Parathyroid adenoma (tissue), 2 donors: ENCODE data around the gene S100A9.
"Not testable (repeated sequence)": the region's sequence is repeated elsewhere in the genome, so short reads cannot be mapped to it uniquely, and the experiment has no call there.

Experiments
- H2AFZ ChIP-seq: fragments of 300-600 bp; sonication (generic); one replicate; pipeline ENCODE4 v1.7.0; 2017; ENCODE audit warnings: antibody characterized with exemption, mild to moderate bottlenecking
- H3K27ac ChIP-seq: fragments of 300-600 bp; sonication (generic); one replicate; pipeline ENCODE4 v1.7.0; 2017
- H3K27me3 ChIP-seq: fragments of 300-600 bp; sonication (generic); one replicate; pipeline ENCODE4 v1.7.0; 2017; ENCODE audit warnings: low read length; ENCODE audit not compliant: control insufficient read depth, insufficient read depth
- H3K36me3 ChIP-seq: fragments of 300-600 bp; sonication (generic); one replicate; pipeline ENCODE4 v1.7.0; 2017; ENCODE audit warnings: low read length; ENCODE audit not compliant: control insufficient read depth, insufficient read depth
- H3K4me1 ChIP-seq: fragments of 300-600 bp; sonication (generic); one replicate; pipeline ENCODE4 v1.7.0; 2017; ENCODE audit warnings: control low read depth
- H3K4me2 ChIP-seq: fragments of 300-600 bp; sonication (generic); one replicate; pipeline ENCODE4 v1.7.0; 2017; ENCODE audit warnings: low read length
- H3K4me3 ChIP-seq: fragments of 300-600 bp; sonication (generic); one replicate; pipeline ENCODE4 v1.7.0; 2017; ENCODE audit warnings: low read depth, low read length
- H3K79me2 ChIP-seq: fragments of 300-600 bp; sonication (generic); one replicate; pipeline ENCODE4 v1.7.0; 2017; ENCODE audit warnings: control low read depth
- H3K9ac ChIP-seq: fragments of 300-600 bp; sonication (generic); one replicate; pipeline ENCODE4 v1.7.0; 2017; ENCODE audit warnings: mild to moderate bottlenecking
- H3K9me3 ChIP-seq: fragments of 300-600 bp; sonication (generic); one replicate; pipeline ENCODE4 v1.7.0; 2017; ENCODE audit warnings: low read length; ENCODE audit not compliant: control insufficient read depth
- TF ChIP-seq, protein P1 (sequence below): fragments of 300-600 bp; sonication (generic); IDR thresholded peaks from one replicate; pipeline ENCODE4 v1.7.0; 2017; ENCODE audit warnings: antibody characterized with exemption, mild to moderate bottlenecking
- donor health status: primary hyperparathyroidism.

Gene S100A9

DNA sequence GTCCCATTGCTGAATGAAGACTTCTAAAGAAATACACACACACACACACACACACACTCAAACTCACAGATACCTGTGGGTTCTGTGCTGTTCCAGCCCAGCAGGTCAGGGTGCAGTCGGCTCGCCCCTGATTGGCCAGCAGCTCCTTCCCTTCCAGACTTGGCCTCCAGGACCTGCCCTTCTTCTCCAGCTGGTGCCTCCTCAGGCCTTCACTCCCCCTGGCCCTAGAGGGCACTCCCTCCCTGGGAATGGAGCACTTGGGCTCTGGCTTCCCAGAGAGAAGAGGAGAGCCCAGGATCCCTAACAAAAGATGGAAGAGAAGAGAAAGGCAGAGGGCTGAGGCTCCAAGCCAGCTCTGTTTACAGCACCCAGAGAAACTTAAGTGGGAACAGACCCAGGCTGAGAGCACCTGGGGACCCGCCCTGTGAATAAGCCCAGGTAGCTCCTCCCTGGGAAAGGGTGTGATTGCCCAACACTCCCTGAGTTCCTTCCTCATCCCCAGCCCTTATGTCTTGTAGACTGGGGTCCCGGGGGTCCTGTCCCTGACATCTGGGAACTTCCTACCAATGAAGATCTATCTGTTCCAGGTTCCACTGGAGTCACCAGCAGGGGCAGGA lies 45.0 kb upstream of the S100A9 start, which contains the start of gene PGLYRP3:
PGLYRP3 (minus strand) TSS at position 383 of the 617 bp plus-strand sequence. CDS start 2,287 bp downstream, outside the sequence.
- TF ChIP-seq, protein P1, sequence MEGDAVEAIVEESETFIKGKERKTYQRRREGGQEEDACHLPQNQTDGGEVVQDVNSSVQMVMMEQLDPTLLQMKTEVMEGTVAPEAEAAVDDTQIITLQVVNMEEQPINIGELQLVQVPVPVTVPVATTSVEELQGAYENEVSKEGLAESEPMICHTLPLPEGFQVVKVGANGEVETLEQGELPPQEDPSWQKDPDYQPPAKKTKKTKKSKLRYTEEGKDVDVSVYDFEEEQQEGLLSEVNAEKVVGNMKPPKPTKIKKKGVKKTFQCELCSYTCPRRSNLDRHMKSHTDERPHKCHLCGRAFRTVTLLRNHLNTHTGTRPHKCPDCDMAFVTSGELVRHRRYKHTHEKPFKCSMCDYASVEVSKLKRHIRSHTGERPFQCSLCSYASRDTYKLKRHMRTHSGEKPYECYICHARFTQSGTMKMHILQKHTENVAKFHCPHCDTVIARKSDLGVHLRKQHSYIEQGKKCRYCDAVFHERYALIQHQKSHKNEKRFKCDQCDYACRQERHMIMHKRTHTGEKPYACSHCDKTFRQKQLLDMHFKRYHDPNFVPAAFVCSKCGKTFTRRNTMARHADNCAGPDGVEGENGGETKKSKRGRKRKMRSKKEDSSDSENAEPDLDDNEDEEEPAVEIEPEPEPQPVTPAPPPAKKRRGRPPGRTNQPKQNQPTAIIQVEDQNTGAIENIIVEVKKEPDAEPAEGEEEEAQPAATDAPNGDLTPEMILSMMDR, result no peak
- no peak within 1 kb of the TSS for H2AFZ ChIP-seq
- H3K4me2 ChIP-seq, result no peak within 1 kb of the TSS
- no peaks in the 10 kb centered on the region for H3K36me3 ChIP-seq
- H3K4me1 ChIP-seq, result no peaks in the 10 kb centered on the region
- H3K9me3 ChIP-seq, result no peaks in the 10 kb centered on the region
- no peaks in the 10 kb centered on the region for H3K27me3 ChIP-seq
- no peak within 1 kb of the TSS for H3K9ac ChIP-seq
- no peak within 1 kb of the TSS for H3K27ac ChIP-seq
- H3K4me3 ChIP-seq, result no peak within 1 kb of the TSS
- H3K79me2 ChIP-seq, result no peaks in the 10 kb centered on the region

DNA sequence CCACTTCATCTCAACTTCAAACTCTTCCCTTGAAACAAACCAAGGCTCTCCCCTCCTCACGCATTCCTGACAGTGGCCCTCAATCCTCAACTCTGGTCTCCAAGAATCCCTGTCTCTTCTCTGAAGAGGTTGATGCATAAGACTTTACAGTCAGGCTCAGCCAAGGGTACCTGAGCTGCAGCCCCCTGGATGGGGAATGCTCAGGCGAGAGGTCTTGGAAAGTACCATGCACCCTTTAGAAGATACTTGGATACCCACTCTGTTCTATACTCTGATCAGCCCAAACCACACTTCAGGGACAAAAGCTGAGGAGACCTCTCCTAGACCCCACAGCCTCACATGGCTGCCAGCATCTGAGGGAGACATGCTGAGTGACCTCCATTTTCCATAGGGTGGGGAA lies 44.4 kb upstream of the S100A9 start:
- Histone ChIP-seq H3K4me2 (no peak overlapping the region), H3K79me2 (no peaks in the 10 kb centered on the region), H3K9ac (no peak overlapping the region), H3K9me3 (no peaks in the 10 kb centered on the region), H3K27me3 (no peaks in the 10 kb centered on the region), H3K4me1 (no peaks in the 10 kb centered on the region), H3K36me3 (no peaks in the 10 kb centered on the region), H3K4me3 (no peak overlapping the region), H3K27ac (no peak overlapping the region), H2AFZ (no peak overlapping the region)
- TF ChIP-seq, protein P1, result no peak

DNA sequence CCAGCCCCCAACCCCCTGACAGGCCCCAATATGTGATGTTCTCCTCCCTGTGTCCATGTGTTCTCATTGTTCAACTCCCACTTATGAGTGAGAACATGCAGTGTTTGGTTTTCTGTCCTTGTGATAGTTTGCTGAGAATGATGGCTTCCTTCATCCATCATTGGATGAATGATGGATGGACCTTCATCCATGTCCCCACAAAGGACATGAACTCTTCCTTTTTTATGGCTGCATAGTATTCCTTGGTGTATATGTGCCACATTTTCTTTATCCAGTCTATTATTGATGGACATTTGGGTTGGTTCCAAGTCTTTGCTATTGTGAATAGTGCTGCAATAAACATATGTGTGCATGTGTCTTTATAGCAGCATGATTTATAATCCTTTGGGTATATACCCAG lies 43.3 kb upstream of the S100A9 start:
- not testable (repeated sequence) for H3K4me3 ChIP-seq, H3K79me2 ChIP-seq, H2AFZ ChIP-seq, H3K4me1 ChIP-seq, H3K27ac ChIP-seq, H3K9me3 ChIP-seq, H3K9ac ChIP-seq, H3K4me2 ChIP-seq, H3K36me3 ChIP-seq, H3K27me3 ChIP-seq

DNA sequence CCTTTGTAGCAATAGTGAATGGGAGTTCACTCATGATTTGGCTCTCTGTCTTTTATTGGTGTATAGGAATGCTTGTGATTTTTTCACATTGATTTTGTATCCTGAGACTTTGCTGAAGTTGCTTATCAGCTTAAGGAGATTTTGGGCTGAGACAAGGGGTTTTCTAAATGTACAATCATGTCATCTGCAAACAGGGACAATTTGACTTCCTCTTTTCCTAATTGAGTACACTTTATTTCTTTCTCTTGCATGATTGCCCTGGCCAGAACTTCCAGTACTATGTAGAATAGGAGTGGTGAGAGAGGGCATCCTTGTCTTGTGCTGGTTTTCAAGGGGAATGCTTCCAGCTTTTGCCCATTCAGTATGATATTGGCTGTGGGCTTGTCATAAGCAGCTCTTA lies 41.6 kb upstream of the S100A9 start:
- H3K4me3 ChIP-seq, H3K9ac ChIP-seq, H3K27me3 ChIP-seq, H3K4me1 ChIP-seq, H3K9me3 ChIP-seq, H3K4me2 ChIP-seq, H3K79me2 ChIP-seq, H3K36me3 ChIP-seq, H2AFZ ChIP-seq, H3K27ac ChIP-seq: not testable (repeated sequence)

DNA sequence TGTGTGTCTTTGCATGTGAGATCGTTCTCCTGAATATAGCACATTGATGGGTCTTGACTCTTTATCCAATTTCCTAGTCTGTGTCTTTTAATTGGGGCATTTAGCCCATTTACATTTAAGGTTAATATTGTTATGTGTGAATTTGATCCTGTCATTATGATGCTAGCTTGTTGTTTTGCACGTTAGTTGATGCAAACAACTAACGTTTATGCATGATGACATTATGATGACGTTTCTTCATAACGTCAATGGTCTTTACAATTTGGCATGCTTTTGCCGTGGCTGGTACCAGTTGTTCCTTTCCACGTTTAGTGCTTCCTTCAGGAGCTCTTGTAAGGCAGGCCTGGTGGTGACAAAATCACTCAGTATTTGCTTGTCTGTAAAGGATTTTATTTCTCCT lies 39.5 kb upstream of the S100A9 start:
- not testable (repeated sequence) for H3K9me3 ChIP-seq, H3K4me1 ChIP-seq, H3K9ac ChIP-seq, H3K4me2 ChIP-seq, H3K4me3 ChIP-seq, H2AFZ ChIP-seq, H3K27ac ChIP-seq, H3K79me2 ChIP-seq, H3K27me3 ChIP-seq, H3K36me3 ChIP-seq

DNA sequence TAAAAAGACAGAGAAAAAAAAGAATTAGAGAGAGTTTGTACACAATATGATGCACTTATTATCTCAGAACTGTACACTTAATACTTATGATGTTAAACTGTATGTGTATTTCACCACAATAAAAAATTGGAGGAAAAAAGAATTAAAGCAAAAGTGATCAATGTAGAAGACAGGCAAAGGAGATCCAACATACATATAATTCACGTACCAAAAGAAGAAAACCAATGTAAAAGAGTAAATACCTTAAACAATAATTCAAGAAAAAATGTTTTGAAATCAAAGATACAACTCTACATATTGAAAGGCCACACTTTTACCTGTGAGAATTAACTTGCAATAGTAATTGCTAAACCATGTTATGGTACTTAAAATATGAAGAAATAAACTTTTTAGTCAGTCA lies 35.1 kb upstream of the S100A9 start:
- H3K36me3 ChIP-seq, result no peaks in the 10 kb centered on the region
- H3K9ac ChIP-seq, result no peak overlapping the region
- no peak overlapping the region for H3K27ac ChIP-seq
- H3K27me3 ChIP-seq, result no peaks in the 10 kb centered on the region
- no peak overlapping the region for H3K4me2 ChIP-seq
- H3K79me2 ChIP-seq, result no peaks in the 10 kb centered on the region
- H3K4me3 ChIP-seq, result no peak overlapping the region
- TF ChIP-seq, protein P1, result no peak
- no peak overlapping the region for H2AFZ ChIP-seq
- H3K4me1 ChIP-seq, result no peaks in the 10 kb centered on the region
- no peaks in the 10 kb centered on the region for H3K9me3 ChIP-seq
